Epidermal melanocyte (primary cell): ENCODE measurements around the gene CPD.
"Not testable (repeated sequence)": the region's sequence is repeated elsewhere in the genome, so short reads cannot be mapped to it uniquely, and the experiment has no call there.

Experiments
- DNase-seq: peaks from one replicate; pipeline ENCODE4 v3.0.0; 2011; ENCODE audit warnings: low spot score; ENCODE audit not compliant: insufficient read length

Gene CPD

DNA sequence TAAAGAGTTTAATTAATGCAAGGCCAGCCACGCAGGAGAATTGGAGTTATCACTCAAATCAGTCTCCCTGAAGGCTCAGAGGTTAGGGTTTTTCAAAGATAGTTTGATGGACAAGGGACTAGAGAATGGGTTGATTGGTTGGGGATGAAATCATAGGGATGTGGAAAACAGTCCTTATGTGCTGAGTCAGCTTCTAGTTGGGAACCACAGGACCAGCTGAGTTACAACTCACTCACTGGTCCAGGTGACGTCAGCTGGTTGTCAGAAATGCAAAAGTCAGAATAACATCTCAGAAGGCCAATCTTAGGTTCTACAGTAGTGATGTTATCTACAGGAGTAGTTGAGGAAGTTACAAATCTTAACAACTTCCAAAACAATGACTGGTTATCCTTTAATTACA is 47.6 kb downstream of the CPD start:
- no peak for DNase-seq

DNA sequence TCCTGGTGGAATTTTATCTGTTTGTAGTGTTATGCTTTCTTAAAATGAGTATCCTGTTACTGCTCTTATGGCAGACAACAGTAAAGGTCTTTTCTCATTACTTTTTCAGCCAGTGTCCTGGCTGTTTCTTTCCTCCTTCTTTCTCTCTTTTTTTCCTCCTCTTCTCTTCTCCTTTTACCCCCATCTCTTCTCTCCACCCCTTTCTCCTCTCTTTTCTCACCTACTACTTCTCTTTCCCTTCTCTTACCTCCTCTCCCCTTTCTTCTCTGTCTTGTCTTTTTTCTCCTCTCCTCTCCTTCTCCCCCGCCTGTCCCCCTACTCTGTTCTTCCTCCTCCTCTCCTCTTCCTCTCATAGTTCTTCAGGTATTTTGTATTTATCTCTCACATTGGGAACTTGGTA is 48.9 kb downstream of the CPD start:
- no peak for DNase-seq

DNA sequence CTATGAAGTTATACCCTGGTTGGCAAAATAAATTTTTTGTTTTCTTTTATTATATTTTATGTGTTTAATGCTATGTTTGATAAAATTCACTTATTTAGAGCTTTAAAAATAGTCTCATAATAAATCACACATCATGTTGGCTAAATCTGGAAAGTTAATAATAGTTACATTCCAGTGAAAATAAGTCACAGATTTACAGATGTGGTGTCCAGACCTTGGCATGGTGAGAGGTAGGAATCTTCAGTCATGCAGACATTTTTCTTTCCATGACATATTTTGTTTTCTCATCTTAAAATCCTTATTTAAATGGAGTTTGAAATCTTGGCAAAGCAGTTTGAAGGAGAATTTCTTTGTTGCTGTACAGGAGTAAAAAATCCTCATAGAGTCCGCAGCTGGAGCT is 50.4 kb downstream of the CPD start:
- no peak for DNase-seq

DNA sequence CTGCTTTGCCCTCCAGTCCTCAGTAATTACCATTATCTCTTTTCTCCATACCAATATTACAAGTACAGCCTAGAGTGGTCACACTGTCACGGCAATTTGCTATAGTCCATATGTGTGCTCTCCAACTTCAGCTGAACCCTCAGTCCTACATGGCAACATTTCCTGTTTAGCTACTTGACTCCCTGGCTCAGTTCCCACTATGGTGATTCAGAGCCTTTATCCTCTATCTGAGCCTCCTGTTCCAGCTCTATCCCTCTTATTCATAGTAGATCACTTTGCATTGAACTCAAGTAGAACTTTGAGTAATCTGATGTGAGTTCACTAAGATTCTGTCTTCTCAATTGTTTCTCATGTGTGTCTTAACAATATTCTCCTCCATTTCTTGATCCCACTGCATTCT is 54.8 kb downstream of the CPD start:
- no peak for DNase-seq

DNA sequence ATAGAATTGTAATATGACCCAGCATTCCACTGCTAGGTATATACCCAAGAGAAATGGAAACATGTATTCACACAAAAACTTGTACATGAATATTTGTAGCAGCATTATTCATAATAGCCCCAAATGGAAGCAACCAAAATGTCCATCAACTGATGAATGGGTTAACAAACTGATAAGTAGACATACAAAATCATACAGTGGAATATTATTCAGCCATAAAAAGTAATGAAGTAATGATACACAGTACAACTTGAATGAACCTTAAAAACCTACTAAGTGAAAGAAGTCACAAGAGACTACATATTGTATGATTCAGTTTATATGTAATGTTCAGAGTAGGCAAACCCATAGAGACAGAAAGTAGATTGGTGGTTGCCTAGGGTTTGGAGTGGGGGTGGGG is 58.0 kb downstream of the CPD start:
- DNase-seq, result no peak

DNA sequence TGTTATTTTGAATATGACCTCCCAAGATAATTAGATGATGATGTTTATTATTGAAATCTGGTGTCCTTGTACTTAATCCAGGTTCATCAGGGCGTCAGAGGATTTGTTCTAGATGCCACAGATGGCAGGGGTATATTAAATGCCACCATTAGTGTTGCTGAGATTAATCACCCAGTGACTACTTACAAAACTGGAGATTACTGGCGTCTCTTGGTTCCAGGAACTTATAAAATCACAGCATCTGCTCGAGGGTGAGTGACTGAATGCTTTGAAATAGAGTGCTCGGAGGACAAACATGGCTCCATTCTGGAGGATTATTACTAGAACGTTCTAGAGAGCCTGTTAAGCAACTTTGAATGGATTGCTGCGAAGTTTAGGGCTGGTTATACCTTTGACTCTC is 65.0 kb downstream of the CPD start:
- no peak for DNase-seq

DNA sequence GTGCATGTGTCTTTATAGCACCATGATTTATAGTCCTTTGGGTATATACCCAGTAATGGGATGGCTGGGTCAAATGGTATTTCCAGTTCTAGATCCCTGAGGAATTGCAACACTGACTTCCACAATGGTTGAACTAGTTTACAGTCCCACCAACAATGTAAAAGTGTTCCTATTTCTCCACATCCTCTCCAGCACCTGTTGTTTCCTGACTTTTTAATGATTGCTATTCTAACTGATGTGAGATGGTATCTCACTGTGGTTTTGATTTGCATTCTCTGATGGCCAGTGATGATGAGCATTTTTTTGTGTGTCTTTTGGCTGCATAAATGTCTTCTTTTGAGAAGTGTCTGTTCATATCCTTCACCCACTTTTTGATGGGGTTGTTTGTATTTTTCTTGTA is 67.9 kb downstream of the CPD start:
- not testable (repeated sequence) for DNase-seq

DNA sequence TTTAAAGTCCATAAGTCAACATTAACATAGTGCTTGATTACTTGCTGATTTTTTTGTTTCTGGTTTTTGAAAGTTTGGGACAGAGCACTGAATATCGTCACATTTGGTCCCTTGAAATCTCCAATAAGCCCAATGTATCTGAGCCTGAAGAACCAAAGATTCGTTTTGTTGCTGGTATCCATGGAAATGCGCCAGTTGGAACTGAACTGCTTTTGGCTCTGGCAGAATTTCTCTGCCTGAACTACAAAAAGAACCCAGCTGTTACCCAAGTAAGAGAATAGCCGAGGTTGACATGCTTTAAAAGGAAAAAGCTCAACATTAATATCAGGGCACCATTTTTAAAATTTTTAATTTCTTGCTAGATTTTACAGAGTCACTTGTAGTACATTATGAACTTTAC is 70.8 kb downstream of the CPD start:
- DNase-seq, result no peak

DNA sequence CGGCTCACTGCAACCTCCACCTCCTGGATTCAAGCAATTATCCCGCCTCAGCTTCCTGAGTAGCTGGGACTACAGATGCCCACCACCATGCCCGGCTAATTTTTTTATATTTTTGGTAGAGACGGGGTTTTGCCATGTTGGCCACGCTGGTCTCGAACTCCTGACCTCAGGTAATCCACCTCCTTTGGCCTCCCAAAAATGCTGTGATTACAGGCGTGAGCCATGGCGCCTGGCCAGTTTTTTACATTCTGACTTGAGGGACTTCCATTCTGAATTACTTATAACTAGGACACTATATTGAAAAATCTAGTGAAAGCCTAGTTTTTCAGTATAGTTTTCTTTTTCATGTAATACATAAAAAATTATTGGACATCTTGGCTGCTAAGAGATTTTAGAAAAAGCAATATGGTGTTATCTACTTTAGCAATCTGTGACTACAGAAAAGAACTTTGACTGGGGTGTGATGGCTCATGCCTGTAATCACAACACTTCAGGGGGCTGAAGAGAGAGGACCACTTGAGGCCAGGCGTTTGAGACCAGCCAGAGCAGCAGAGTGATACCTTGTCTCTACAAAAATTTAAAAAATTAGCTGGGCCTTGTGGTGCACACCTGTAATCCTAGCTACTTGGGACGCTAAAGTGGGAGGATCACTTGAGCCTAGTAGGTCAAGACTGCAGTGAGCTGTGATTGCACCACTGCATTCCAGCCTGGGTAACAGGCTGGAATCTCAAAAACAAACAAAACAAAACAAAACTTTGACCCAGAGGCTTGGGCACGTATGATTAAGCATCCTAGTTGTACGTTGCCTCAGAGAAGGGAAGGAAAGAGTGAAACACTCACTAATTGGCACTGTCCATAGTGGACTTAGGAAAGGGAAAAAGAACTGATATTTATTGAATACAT is 71.6 kb downstream of the CPD start:
- no peak for DNase-seq

DNA sequence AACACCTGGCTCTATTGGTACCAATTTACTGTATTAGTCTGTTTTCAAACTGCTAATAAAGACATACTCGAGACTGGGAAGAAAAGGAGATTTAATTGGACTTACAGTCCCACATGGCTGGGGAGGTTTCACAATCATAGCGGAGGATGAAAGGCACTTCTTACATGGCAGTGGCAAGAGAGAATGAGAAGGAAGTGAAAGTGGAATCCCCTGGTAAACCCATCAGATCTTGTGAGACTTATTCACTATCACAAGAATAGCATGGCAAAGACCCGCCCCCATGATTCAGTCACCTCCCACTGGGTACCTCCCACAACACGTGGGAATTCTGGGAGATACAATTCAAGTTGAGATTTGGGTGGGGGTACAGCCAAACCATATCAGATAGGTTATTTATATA is 75.9 kb downstream of the CPD start:
- DNase-seq, result no peak

DNA sequence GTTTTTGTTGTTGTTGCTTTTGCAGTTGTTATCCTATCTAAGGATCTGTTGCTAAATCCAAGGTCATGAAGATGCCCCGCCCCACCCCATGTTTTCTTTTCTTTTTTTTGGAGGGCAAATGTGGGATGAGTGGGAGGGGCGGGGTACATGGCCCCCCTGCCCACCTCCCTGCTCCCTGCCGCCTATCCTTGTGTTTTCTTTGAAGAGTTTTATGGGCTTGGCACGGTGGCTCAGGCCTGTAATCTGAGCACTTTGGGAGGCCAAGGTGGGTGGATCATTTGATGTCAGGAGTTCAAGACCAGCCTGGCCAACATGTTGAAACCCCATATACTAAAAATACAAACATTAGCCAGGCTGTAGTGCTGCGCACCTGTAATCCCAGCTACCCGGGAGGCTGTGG is 79.6 kb downstream of the CPD start:
- no peak for DNase-seq

DNA sequence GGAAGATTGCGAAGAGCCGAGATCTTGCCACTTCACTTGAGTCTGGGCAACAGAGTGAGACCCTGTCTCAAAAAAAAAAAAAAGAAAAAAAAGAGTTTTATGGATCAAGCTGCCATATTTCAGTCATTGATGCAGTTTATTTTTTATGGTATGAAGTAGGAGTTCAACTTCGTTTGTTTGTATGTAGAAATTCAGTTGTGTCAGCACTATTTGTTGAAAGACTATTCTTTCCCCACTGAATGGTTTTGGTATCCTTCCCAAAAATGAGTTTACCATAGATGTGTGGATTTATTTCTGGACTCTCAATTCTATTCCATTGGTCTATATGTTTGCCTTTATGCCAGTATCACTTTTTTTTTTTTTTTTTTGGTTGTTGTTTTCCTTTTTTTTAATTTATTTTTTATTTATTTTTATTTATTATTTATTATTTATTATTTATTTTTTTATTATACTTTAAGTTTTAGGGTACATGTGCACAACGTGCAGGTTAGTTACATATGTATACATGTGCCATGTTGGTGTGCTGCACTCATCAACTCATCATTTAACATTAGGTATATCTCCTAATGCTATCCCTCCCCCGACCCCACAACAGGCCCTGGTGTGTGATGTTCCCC is 80.2 kb downstream of the CPD start:
- DNase-seq, result not testable (repeated sequence)

DNA sequence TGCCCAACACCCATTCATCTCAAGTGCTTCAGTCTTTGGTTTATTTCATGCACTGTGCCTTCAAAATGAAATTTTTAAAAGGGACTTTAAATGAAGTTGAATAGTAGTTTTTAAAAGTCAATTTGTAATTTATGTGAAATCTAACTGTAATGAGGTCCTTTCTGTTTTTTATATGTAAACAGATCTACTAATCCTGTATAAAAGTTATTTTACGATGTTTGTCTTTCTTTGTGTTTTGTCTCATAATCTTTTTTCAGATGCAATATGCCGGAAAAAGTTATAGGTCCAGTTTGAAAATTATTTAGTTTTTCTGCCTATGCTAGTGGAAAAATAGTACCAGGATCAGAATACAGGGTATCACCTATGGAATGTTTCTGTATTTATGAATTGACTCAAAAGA is 89.7 kb downstream of the CPD start:
- DNase-seq, result no peak

DNA sequence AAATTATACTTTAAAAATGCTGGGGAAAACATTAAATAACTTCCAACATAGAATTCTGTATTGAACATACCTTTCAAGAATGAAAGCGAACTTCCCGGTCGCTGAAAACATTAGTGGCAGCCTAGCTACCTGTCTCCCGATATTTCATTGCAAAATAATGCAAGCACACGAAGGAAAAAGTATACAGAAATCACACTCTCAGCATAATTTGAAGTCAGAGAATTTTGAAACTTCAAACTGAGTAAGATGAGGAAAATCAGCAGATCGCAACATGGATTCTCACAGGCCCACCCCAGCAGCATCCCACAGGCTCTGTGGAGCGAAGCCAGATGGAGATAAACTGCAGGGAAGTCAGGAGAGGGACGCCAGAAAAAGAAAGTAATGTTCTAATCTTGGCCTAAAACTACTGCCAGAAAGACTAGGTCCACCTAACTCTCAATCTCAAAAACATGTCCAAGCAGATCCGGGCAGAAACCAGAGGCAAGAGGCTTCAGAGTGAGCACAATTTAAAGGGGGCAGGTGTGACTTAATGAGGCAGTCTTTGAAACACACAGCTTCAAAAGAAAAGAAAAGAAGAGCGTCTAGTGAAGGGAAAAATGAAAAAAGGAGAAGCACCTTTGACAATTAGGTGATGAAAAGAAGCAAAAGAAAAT is 93.6 kb downstream of the CPD start:
- no peak for DNase-seq

DNA sequence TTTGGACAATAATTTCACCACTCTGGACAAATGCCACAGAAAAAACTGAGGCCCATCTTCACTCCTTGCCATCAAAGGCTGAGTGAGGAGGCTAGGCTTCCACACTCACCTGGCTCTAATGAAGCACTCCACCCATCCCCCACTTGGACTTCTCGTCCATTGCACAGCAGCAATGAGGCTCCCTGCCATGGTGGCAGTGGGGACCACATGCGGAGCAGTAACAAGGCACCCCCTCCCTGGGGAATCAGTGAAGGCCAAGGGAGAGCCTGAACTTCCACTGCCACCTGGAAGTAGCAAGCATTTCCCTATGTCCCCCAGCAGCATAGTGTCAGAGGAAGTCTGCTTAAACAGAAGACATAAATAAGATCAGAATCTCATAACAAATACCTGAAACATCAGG is 96.5 kb downstream of the CPD start:
- no peak for DNase-seq

DNA sequence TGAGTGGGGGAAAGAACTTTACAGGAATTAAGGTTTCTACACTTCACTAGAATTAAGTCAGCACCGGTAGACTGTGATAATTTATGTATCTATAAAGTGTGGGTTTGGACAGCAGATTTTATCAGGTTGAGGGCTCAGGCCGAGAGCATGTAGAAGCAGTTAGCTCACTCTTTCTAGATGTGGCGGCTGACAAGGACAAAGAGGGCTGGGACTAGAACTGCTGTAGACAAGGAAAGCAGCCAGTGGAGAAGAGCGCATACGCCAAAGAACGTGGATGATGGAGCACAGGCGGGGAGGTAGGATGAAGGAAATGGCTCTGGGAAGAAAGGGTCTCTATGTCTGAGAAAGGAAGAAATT is 98.0 kb downstream of the CPD start:
- DNase-seq, result no peak

DNA sequence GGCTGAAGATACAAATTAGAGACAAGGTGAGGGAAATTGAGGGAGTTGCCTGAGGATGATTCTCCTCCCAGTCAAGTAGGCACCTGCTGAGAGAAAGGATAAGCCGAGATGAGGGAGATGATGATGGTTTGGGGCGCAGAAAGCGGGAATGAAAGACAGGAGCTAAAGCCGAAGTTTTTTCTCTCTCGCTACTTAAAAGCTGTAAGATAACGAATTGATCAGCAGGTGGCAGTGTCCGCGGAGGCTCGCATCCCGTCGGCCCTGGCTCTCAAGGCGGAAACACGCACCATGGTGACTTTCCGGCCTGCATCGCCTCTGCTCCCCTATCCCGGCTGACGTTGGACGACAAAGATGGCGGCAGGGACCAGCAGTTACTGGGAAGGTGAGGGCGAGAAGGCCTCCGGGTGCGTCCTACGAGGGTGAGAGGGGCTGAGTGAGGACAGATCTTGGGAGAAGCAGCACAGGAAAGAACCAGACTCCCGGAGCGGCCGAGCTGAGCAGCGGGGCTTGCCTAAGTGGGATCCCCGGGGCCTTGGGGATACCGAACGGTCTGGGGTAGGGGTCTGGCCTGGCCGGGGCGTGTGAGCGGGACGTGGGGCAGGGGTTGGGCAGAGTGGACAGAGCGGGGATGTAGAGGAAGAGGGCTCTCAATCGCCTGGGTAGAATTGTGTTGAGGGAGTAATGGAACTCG is 98.5 kb downstream of the CPD start, which contains the start of gene GOSR1:
Gene GOSR1, plus strand, starts transcription at position 326 of the 691 bp plus-strand sequence. Its CDS starts 26 bp downstream, at position 352.
- DNase-seq, result peak; percentile 82

DNA sequence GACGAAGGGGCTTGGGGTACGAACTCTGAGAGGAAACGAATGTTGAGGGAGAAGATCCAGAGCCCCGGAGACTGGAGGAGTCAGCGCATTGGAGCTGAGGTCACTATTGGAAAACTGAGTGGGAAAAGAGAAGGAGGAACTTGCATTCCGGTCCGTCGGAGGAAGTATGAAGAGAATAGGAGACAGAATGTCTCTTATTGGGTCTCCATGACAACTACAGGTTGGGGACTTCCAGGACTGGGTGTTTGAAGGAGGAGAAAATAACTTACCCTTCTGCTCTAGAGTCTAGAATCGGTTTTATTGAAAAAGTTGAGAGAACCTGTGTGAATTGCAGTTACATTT is 99.0 kb downstream of the CPD start:
- no peak for DNase-seq

DNA sequence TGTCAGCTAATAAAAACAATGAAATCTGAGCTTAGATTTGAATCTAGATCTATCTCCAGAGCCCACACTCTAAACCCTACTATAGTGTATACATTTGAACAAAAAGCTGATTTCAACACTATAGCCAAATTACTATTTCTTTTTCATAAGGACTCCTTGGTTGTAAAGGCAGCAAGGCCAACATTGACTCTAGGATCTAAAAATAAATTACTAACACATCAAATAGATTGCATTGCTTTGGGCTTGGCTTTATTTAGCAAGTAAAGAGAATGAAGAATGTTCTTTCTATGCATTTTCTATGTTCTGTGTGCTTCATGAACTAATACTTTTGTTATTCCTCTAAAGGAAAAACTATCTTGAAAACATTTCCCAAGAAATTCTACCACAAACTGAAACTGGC is 103.8 kb downstream of the CPD start:
- DNase-seq, result no peak

DNA sequence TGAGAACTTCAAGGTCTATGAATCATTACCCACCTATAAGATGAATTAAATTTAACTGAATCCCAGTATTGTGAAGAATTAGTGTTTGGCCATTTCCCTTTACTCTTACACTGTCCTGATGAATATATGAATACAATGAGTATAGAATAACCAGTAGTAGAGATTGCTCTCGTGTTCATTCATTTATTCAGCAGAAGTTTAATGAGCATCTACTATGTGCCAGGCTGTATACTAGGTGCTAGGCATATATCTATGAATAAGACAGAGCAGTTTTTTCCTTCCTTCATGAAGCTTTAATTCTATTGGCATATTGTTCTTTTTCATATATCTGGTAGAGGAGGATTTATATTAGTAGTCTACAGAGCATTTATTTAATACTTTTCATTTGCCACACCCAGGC is 104.4 kb downstream of the CPD start:
- no peak for DNase-seq

DNA sequence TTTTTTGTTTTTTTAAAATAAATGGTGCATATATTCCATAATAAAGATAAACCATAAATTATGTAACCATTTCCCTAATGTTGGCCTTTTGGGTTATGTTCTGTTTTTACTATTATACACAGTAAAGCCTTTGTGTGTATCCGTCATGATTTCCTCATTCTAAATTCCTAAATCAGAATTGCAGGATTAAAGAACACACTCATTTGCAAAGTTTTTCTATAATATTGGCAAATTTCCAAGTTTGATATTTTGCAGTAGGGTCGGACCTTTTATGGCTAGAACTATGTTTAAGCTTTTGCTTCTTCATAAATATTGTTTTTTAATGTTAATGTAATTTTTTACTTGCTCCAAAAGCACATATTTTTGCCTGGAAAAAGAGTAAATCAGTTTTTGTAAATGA is 115.1 kb downstream of the CPD start:
- no peak for DNase-seq

DNA sequence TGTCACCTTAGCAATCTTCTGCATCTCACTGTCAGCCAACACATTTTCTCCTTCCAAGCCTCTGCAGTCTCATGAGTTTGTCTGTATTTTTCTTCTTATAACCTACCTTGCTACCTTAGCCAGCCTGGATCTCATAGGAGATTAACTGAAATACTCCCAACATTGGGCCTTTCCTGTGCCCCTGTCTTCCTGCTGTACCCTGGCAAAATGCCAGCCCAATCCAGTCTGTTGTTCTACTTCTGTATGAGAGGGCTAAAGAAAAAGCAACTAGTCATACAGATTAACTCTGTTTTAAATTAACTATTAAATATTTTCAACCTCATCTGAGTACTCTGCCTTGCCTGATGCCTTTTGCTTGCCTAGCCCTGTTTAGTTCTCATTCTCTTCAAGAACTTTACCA is 116.9 kb downstream of the CPD start:
- no peak for DNase-seq
